GM12865 (cell line): ENCODE measurements around the gene TMEM119.

Experiments
- DNase-seq: peaks from one replicate; pipeline ENCODE4 v3.0.0; 2010; ENCODE audit warnings: low read depth
- H3K4me3 ChIP-seq: 2 replicates; pipeline ENCODE4 v1.5.1; 2011; ENCODE audit warnings: mild to moderate bottlenecking, low read depth, low read length, control low read depth
- TF ChIP-seq, protein P1 (sequence below): IDR thresholded peaks from 2 replicates; pipeline ENCODE4 v1.5.1; 2011; ENCODE audit warnings: low read length, control low read depth, low read depth, inconsistent platforms; ENCODE audit not compliant: insufficient read depth; ENCODE audit errors: missing control alignments

Gene TMEM119

DNA sequence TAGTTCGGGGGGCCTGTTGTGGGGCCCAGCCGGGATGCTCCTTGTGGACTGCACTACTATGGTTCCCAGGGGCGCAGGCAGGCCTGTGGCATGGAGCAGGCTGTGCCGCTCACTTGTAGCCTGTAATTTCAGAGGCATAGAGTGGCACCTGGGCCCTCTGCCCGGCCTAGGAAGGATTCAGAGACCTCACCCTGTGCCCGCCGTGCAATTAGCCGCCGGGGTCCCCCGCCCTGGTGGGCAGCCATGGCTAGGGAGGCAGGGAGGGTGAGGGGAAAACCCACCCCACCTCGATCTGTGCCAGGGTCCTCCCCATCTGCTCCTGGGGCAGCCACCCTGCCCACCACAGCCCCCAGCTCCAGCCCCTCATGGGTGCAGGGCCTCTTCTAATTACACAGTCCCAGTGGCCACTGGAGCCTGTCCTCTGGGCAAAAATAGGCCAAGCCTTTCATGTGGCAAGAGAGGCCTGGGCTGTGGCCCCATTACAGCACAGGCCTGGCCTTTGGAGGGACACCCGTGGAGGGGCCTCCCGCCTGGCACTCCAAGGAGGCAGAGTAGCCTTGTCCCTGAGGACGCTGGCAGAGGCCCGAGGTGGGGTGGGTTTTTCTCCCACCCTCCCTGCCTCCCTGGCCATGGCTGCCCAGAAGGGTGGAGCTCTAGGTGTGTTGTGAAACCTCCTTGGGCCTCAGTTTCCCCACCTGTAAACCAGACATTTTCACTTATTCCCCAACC, 5.3 kb upstream of the TMEM119 start:
- no peak overlapping the region for H3K4me3 ChIP-seq
- TF ChIP-seq, protein P1, sequence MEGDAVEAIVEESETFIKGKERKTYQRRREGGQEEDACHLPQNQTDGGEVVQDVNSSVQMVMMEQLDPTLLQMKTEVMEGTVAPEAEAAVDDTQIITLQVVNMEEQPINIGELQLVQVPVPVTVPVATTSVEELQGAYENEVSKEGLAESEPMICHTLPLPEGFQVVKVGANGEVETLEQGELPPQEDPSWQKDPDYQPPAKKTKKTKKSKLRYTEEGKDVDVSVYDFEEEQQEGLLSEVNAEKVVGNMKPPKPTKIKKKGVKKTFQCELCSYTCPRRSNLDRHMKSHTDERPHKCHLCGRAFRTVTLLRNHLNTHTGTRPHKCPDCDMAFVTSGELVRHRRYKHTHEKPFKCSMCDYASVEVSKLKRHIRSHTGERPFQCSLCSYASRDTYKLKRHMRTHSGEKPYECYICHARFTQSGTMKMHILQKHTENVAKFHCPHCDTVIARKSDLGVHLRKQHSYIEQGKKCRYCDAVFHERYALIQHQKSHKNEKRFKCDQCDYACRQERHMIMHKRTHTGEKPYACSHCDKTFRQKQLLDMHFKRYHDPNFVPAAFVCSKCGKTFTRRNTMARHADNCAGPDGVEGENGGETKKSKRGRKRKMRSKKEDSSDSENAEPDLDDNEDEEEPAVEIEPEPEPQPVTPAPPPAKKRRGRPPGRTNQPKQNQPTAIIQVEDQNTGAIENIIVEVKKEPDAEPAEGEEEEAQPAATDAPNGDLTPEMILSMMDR: no peak
- DNase-seq: no peak

DNA sequence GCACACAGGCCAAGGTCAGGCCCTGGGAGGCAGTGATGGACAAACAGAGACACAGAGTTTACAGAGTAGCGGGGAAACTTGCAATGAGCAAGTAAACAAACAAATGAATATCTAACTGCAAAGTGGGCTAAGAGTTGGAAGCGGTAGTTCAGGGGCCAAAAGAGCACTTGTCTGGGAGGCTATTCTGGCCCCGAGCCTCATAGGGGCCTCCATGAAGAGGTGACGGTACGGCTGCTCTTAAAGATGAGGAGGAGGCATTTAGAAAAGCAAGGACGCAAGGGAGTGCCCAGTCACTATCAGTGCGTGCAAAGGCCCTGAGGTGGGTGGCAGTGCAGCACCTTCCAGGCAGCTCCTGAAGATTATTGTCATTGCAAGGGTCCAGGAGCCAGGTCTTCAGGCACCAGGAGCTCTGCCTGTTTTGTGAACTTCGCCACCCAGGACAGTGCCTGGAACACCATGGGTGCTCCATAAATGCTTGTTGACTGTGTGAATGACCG, 4.4 kb upstream of the TMEM119 start:
- H3K4me3 ChIP-seq: no peak overlapping the region
- no peak for DNase-seq
- TF ChIP-seq, protein P1: no peak

DNA sequence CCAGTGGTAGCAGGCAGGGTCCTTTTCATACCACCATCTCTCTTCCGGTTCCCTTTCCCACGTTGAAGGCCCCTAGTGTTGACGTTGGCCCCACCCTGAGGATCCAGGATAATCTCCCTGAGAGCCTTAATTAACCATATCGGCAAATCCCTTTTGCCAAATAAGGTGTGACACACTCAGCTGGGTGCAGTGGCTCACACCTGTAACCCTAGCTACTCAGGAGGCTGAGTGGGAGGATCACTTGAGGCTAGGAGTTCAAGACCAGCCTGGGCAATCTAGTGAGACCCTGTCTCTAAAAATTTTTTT, 2.8 kb upstream of the TMEM119 start:
- TF ChIP-seq, protein P1: no peak
- H3K4me3 ChIP-seq: no peak overlapping the region
- DNase-seq: no peak

DNA sequence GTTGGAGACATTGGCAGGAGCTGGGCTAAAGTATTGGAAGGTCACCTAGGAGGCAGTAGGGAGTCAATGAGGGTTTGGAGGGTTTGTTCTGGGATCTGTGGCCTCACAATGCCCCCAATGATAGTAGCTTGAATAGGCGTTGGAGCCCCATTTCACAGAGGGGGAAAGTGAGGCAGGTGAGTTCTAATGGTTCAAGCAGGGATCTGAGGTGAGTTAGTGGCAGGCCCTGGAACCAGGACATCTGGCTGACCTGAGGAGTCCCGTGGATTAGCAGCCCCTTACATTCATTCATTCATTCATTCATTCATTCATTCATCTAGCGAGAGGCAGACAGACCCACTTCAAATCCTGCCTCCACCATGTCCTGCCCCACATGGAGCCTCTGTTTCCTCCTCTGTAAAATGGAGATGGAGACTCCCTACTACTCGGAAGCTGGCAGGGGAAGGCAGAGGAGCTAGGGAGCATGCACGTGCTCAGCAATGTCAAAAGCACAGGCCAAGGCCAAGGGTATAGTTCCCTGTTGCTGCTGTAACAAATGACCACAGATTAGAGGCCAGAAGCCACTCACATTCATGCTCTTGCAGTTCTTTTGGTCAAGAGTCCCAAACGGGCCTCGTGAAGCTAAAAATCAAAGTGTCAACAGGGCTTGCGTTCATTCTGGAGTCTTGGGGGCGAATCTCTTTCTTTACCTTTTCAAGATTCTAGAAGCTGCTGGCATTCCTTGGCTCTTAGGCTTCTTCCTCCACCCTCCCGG, 2.2 kb upstream of the TMEM119 start:
- TF ChIP-seq, protein P1: no peak
- no peak overlapping the region for H3K4me3 ChIP-seq
- no peak for DNase-seq

DNA sequence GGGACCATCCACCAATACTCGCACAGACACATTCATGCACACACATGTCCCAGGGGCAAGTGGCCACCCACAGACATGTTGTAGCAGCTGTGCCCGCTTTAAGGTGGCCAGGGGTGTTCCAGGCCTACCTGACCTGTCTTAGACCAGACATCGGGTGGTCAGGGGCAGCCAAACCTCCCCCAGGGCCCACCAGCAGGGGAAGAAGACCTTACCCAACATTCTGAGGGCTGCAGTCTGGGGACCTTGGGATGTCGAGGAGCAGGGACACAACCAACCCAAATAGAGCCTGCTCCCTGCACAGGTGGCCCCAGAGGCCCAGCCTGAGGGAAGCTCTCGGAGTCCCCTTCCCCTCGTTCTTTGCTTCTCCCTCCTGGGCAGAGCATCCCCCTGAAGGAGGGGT, 1.7 kb upstream of the TMEM119 start:
- no peak overlapping the region for H3K4me3 ChIP-seq
- TF ChIP-seq, protein P1: no peak
- DNase-seq: no peak

DNA sequence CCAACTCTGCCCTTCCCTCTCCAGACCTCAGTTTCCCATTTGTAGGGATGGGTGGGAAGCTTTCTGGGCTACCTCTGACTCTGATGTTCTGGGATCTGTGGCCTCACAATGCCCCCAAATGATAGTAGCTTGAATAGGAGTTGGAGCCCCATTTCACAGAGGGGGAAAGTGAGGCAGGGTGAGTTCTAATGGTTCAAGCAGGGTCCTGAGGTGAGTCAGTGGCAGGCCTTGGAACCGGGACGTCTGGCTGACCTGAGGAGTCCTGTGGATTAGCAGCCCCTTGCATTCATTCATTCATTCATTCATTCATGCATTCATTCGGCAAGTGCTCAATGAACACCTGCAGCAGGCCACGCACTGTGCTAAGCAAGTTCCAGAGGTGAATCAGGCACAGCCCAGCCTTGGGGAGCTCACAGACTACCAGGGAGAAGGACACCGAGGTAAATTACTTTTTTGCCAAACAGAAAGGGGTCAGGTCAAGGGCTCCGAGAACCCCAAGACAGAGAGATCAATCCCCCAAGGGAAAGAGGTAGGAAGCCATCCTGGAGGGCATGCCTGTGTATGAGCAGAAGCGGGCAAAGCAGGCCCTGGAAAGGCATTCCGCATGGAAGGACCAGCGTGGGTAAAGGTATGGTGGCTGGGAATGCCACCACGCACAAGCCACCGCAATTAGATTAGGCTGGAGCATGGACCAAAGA, 818 bp upstream of the TMEM119 start:
- DNase-seq: no peak
- TF ChIP-seq, protein P1: no peak
- H3K4me3 ChIP-seq: no peak overlapping the region
